ENCODE results near the gene TMEM106A. TPM values are rescaled to one million over a fixed set of nuclear protein-coding genes. Genes with fewer than 3 reads are reported as not detected.
"Not testable (repeated sequence)": the region's sequence is repeated elsewhere in the genome, so short reads cannot be mapped to it uniquely, and the experiment has no call there.

Gene TMEM106A
- total RNA-seq, 2 donors from 2014 or later, result 2.6 to 8.0 TPM

DNA sequence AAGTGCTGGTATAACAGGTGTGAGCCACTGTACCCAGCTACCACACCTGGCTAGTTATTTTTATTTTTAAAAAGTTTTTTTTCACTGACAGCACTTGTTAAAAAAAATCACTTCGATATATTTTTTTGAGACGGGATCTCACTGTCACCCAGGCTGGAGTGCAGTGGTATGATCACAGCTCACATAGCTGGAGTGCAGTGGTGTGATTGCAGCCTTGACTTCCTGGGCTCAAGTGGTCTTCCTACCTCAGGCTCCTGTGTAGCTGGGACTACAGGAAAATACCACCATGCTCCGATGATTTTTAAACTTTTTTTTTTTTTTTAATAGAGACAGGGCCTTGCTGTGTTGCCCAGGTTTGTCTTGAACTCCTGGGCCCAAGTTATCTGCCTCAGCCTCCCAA is 27.8 kb upstream of the TMEM106A start:
- Histone ChIP-seq H3K36me3 (peaks cover 2 to 9% of the 10 kb centered on the region in 2 donors), H3K27ac (no peak overlapping the region)

DNA sequence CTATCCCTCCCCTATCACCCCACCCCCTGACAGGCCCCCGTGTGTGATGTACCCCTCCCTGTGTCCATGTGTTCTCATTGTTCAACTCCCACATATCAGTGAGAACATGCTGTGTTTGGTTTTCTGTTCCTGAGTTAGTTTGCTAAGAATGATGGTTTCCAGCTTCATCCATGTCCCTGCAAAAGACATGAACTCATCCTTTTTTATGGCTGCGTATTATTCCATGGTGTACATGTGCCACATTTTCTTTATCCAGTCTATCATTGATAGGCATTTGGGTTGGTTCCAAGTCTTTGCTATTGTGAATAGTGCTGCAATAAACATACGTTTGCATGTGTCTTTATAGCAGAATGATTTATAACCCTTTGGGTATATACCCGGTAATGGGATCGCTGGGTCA is 25.0 kb upstream of the TMEM106A start:
- intact Hi-C loops (cut with DNase I); DNase-seq (ENCODE audit: low spot score); H3K27me3 ChIP-seq (replicated peaks; ENCODE audit: insufficient read depth); H3K4me3 ChIP-seq; H3K27ac ChIP-seq; H3K9me3 ChIP-seq; H3K4me1 ChIP-seq (replicated peaks): not testable (repeated sequence)
- peaks cover 8 to 17% of the 10 kb centered on the region in 2 donors for H3K36me3 ChIP-seq
- 90% methylated on average over 5 of the region's 5 CpGs for WGBS

More for the DNA sequence above, 27.8 kb upstream of the TMEM106A start:
- Histone ChIP-seq H3K27me3 (replicated peaks; ENCODE audit: insufficient read depth) (no peaks in the 10 kb centered on the region), H3K9me3 (no peaks in the 10 kb centered on the region), H3K4me3 (no peak overlapping the region), H3K4me1 (replicated peaks) (no peaks in the 10 kb centered on the region)
- WGBS, result 91% methylated on average over 3 of the region's 3 CpGs
- intact Hi-C loops (cut with DNase I), result no loop called here
- TF ChIP-seq, protein P1, sequence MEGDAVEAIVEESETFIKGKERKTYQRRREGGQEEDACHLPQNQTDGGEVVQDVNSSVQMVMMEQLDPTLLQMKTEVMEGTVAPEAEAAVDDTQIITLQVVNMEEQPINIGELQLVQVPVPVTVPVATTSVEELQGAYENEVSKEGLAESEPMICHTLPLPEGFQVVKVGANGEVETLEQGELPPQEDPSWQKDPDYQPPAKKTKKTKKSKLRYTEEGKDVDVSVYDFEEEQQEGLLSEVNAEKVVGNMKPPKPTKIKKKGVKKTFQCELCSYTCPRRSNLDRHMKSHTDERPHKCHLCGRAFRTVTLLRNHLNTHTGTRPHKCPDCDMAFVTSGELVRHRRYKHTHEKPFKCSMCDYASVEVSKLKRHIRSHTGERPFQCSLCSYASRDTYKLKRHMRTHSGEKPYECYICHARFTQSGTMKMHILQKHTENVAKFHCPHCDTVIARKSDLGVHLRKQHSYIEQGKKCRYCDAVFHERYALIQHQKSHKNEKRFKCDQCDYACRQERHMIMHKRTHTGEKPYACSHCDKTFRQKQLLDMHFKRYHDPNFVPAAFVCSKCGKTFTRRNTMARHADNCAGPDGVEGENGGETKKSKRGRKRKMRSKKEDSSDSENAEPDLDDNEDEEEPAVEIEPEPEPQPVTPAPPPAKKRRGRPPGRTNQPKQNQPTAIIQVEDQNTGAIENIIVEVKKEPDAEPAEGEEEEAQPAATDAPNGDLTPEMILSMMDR (IDR thresholded peaks at IDR 0.05), result no peak
- TF ChIP-seq POLR2AphosphoS5 (IDR thresholded peaks at IDR 0.05) (no peak), POLR2A (IDR thresholded peaks at IDR 0.05) (no peak)
- no peak for DNase-seq (ENCODE audit: low spot score)

DNA sequence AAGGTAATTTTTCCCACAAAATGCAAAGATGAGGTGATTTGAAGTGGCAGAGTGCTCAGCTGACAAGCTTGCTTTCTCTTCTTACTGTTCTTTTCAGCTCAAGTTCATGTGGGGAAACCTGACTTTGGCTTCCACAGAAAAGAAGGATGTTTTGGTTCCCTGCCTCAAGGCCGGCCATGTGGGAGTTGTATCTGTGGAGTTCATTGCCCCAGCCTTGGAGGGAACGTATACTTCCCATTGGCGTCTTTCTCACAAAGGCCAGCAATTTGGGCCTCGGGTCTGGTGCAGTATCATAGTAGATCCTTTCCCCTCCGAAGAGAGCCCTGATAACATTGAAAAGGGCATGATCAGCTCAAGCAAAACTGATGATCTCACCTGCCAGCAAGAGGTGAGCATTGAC is 18.4 kb upstream of the TMEM106A start:
- DNase-seq (ENCODE audit: low spot score), result no peak
- H3K4me1 ChIP-seq (replicated peaks), result no peaks in the 10 kb centered on the region
- WGBS, result 90% methylated on average over 5 of the region's 5 CpGs
- TF ChIP-seq POLR2A (IDR thresholded peaks at IDR 0.05) (no peak), POLR2AphosphoS5 (IDR thresholded peaks at IDR 0.05) (no peak)
- TF ChIP-seq, protein P1 (IDR thresholded peaks at IDR 0.05), result no peak
- H3K9me3 ChIP-seq, result no peaks in the 10 kb centered on the region
- H3K27me3 ChIP-seq (replicated peaks; ENCODE audit: insufficient read depth), result no peaks in the 10 kb centered on the region
- intact Hi-C loops (cut with DNase I), result no loop called here
- no peak overlapping the region for H3K4me3 ChIP-seq
- H3K27ac ChIP-seq, result no peak overlapping the region
- peaks cover 40 to 67% of the 10 kb centered on the region in 2 donors for H3K36me3 ChIP-seq

DNA sequence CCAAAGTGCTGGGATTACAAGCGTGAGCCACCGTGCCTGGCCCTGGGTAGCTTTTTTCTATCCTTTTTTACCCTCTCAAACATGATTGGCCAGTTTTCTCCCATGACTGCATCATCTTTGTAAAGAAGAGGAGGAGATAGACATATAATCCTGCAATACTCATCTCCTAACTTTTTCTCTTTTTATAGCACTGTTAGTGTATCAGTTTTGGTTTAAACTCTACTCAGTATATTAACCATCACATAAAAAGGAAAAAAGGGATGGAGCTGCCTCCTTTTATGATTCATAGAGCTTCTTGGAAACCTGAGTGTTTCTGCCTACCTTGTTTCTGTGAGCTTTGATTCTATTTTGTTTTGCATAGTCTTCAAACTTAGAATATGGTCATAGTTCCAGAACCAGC is 12.0 kb upstream of the TMEM106A start:
- H3K4me3 ChIP-seq, result no peak overlapping the region
- no peaks in the 10 kb centered on the region for H3K9me3 ChIP-seq
- H3K4me1 ChIP-seq (replicated peaks), result no peaks in the 10 kb centered on the region
- no peak for DNase-seq (ENCODE audit: low spot score)
- H3K27ac ChIP-seq, result no peak overlapping the region
- intact Hi-C loops (cut with DNase I), result no loop called here
- 89% methylated on average over 2 of the region's 2 CpGs for WGBS
- H3K36me3 ChIP-seq, result peaks cover 42 to 66% of the 10 kb centered on the region in 2 donors
- TF ChIP-seq, protein P1 (IDR thresholded peaks at IDR 0.05), result no peak
- TF ChIP-seq POLR2AphosphoS5 (IDR thresholded peaks at IDR 0.05) (no peak), POLR2A (IDR thresholded peaks at IDR 0.05) (no peak)
- H3K27me3 ChIP-seq (replicated peaks; ENCODE audit: insufficient read depth), result no peaks in the 10 kb centered on the region

DNA sequence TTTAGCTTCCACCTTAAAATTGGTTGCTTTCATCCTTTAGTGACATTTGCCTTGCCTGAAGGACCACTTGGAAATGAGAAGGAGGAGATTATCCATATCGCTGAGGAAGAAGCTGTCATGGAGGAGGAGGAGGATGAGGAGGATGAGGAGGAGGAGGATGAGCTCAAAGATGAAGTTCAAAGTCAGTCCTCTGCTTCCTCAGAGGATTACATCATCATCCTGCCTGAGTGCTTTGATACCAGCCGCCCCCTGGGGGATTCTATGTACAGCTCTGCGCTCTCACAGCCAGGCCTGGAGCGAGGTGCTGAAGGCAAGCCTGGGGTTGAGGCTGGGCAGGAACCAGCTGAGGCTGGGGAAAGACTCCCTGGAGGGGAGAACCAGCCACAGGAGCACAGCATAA is 11.5 kb upstream of the TMEM106A start:
- TF ChIP-seq, protein P1 (IDR thresholded peaks at IDR 0.05), result no peak
- TF ChIP-seq POLR2A (IDR thresholded peaks at IDR 0.05) (no peak), POLR2AphosphoS5 (IDR thresholded peaks at IDR 0.05) (no peak)
- Histone ChIP-seq H3K4me1 (replicated peaks) (no peaks in the 10 kb centered on the region), H3K9me3 (no peaks in the 10 kb centered on the region), H3K4me3 (no peak overlapping the region), H3K27me3 (replicated peaks; ENCODE audit: insufficient read depth) (no peaks in the 10 kb centered on the region), H3K36me3 (peaks cover 37 to 61% of the 10 kb centered on the region in 2 donors), H3K27ac (no peak overlapping the region)
- DNase-seq (ENCODE audit: low spot score), result no peak
- intact Hi-C loops (cut with DNase I), result no loop called here
- 96% methylated on average over 4 of the region's 4 CpGs for WGBS

DNA sequence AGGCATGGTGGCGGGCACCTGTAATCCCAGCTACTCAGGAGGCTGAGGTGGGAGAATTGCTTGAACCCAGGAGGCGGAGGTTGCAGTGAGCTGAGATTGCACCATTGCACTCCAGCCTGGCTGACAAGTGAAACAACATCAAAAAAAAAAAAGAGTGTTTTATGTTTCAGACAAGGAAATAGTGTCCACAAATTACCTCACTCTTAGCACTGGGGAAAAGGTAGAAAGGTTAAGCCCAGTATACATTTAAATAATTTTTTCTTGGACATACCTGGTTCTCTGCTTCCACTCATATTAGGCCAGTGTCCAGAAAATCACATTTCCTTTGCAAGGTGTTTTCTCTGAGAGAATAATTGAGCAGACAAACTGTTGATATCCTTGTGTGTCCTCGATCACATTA is 8.7 kb upstream of the TMEM106A start:
- H3K4me3 ChIP-seq; H3K9me3 ChIP-seq; intact Hi-C loops (cut with DNase I); H3K27me3 ChIP-seq (replicated peaks; ENCODE audit: insufficient read depth); DNase-seq (ENCODE audit: low spot score); H3K27ac ChIP-seq; H3K4me1 ChIP-seq (replicated peaks): not testable (repeated sequence)
- H3K36me3 ChIP-seq, result peaks cover 29 to 34% of the 10 kb centered on the region in 2 donors
- WGBS, result 97% methylated on average over 3 of the region's 3 CpGs

All from prostate gland (tissue), 2 donors.